GM18511 (cell line): ENCODE results near the gene PRELID3B.

Experiments used
- ATAC-seq: cut with Tn5 transposase; IDR thresholded peaks from one replicate; pipeline ENCODE4 v1.9.1; 2021; ENCODE audit warnings: mild to moderate bottlenecking, moderate library complexity; ENCODE audit not compliant: unreplicated experiment

Gene PRELID3B

DNA sequence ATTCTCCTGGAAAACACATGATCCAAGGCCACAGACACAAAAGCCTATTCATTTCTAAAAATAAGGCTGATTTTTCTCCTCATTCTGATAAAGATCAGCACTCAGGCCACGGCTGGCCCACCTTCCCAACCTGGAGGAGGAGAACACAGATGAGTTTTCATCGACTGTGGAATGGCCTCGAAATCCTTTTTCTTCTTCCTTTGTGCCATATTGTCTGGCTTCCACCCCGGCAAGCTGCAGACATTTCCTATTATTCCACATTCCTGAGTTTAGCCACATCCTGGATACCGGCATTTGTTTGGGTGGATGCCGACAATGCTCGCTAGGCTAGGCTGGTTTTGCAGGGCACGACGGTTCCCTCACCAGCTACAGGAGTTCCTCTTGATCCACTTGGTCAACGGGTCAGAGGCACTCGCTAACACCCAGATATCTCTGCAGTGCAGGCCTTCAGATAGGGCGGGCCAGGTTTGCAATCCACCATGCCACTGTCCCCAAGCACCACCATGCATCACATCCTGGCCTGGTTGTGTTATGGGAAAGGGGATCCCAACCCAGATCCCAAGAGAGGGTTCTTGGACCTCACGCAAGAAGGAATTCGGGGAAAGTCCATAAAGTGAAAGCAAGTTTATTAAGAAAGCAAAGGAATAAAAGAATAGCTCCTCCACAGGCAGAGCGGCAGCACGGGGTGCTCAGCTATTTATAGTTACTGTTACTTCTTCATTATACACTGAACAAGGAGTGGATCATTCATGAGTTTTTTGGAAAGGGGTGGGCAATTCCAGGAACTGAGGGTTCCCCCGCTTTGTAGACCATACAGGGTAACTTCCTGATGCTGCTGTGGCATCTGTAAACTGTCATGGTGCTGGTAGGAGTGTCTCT, 31.4 kb downstream of the PRELID3B start:
- no peak for ATAC-seq

DNA sequence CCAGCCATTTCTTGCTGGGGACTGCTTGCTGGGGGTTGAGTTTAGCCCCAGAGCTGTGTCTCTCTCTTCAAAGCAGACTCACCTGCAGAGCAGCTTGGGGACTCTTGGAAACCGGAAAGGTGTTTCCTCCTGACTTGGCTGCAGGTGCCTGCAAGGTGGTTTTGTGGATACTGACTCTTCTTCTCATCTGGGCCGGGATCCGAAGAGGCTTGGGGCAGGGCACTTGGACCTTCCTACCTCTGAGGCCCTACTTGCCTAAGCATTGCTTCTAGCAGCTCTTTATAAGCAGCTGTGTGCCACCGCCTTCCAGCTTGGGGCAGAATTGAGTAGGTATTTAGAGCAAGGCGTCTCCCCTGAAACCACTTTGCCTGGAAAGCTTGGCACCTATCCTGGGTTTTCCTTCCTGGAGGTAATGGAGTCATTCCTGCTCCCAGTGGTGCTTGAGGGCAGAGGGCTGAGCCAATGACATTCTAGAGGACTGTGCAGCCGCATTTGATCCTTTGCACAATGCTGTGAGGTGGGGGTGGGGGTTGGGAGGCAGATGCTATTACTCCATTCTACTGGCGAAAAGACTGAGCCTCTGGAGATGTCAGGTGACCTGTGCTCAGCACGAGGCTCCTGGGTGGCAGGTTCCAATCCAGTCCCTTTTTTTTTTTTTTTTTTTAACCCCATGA, 32.1 kb downstream of the PRELID3B start:
- ATAC-seq, result no peak

DNA sequence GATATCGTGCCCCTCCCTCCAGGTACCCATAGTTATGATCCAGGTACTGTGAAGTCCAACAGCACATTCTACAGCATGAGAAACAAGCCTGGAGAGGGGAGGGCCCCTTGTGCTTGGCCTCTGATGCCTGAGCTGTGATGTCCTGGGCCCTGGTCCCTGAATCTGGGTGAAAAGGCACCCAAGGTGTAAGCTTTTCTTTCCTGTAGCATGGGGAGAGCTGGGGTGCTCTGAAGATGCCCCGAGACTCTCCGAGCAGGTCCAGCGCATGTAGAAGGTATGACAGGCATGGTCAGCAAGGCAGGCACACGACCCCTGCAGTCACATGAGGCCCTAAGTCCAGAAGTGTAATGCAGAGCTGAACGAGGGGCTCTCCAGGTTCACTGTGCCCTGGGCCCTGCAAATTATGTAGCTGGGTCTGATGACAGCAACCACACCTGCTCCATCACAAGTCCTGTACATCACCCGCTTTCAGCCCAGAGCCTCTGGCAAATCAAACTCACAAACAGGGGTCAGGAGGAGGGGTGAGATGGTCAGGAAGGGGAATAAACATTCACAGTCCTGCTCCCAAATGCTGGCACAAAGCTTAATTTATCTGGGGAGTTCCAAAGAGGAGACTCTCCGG, 33.8 kb downstream of the PRELID3B start:
- no peak for ATAC-seq

DNA sequence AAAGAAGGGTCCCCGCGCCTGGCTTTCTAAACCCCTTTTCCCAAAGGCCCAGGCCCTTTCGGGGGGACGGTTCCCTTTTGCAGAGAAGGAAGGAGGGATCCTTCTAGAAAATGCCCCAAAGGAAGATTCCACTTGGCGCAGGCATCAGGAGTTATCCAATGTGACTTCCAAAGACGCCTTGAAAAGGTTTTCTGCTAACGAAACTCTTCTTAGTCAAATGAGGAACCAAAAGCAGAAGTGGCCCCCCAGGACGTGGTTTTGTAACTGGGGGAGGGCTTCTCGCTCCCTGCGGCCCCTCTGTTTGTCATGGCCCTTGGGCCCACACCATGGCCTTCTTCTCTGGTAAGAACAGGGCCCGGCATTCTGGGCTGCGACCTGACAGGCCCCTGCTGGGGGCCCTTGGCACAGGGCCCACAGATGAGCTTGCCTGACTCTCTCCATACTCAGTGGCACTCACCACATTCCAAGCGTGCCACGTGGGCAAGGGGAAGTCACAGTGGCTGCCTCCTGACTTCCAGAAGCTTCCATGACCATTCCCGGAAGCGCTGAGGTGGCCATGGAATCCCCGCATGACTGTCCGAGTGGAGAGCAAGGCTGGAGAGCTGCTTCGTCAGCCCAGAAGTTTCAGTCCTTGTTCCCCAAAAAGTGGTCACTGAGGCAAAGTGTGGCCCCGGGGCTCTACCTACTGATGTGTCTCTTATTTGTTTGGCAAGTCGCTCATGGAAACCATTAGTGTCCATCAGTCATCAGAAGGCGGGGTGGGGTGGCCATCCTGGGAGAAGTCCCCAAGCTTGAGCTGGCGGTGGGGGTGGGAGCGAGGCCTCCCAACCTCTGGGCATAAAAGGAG, 34.7 kb downstream of the PRELID3B start:
- peak; percentile 46 for ATAC-seq

DNA sequence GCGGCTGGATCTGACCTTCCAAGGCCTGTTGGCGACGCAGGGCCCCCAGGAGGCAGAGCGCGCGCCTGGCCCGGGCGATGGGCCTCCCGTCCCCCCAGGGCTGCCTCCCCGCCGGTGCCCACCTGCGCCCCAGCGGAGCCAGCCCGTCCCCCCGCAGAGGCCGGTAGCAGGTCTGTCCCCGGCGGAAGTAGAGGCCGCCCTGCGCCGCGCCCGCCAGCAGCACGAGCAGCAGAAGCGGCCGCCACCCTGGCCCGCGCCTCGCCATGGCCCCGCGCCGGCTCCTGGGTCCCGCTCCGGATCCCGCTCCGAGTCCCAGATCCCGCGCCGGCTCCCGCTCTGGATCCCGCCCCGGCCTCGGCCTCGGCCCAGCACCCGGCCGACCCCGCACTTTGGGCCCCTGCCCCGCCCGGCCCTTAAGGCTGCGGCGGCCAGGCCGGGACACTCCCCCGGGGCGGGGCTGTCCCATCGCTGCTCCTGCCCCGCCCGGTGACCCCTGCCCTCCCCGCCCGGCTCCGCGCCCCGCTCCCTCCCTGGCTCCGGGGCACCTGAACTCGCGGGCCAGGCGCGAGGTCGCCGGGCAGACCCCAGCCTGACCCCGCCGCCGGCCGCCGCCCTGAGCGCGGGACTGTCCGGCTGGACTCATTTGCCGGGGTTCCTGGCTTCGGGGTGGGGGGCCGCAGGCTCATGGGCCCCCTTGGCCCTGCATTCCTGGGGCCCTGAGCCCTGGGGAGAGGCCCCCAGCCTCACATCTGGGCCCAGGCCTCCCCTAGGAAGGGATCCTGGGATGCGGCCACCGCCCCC, 35.5 kb downstream of the PRELID3B start, which contains the start of gene CTSZ:
Gene CTSZ (minus strand): TSS at position 391 of the 801 bp plus-strand sequence. CDS start 126 bp downstream, at position 265.
- ATAC-seq, result peak; percentile 31

DNA sequence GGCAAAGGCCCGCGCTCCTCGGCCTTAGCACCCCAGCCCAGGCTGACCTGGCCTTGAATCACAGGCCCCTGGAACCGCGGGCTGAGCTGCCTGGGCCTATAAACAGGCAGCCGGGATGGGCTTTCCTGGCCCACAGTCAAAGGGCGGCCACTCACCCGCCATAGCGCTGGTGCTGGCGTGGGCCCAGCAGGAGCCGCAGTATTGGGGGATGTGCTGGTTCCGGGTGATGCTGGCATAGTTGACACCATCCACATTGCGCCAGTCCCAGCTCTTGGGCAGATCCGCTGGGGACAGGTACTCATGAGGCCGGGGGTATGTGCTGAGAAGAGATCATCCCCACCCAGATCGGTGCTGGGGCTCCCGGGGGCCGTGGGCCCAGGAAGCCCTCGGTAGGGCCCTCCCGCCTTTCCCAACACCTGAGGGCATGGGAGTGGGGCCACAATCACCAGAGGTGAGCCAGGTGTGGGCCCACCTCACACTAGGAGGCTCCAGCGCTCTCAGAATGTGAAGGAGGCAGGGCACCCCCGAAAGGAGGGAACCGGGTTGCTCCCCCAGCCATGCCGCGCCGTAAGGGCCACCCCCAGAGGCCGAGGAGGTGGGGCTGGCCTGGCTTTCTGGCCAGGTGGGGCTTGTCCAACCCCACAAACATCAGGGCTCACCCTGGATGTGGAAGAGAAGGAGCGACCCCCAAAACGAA, 36.3 kb downstream of the PRELID3B start:
- no peak for ATAC-seq

DNA sequence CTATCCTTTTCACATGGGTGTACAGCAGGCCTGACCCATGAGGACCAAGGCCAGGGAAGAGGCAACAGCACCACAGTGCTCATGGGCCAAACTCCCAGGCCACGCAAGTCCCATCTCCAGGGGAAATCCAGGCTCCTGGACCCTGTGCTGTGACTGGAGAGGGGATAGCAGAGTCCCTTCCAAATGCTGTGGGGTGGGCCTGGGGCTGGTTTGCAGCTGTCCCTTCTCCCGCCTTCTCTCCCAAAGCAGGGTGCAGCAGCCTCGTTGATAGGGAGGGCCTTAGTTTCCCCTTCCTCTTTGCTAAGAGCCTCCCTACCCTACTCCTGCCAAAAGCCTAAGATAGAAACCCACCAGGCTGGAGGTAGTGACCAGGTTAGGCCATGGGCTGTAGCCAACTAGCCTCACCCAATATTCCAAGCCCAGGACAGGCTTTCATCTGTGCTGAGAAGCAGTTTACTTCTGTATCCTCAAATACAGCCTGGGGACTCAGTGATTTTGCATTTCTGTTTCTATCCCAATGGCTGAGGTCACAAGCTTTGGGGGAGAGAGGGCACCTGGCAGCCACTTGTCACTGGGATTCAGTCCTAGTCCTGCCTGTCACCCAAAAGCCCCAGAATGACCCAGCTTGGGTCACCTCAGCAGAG, 36.9 kb downstream of the PRELID3B start:
- ATAC-seq, result no peak

DNA sequence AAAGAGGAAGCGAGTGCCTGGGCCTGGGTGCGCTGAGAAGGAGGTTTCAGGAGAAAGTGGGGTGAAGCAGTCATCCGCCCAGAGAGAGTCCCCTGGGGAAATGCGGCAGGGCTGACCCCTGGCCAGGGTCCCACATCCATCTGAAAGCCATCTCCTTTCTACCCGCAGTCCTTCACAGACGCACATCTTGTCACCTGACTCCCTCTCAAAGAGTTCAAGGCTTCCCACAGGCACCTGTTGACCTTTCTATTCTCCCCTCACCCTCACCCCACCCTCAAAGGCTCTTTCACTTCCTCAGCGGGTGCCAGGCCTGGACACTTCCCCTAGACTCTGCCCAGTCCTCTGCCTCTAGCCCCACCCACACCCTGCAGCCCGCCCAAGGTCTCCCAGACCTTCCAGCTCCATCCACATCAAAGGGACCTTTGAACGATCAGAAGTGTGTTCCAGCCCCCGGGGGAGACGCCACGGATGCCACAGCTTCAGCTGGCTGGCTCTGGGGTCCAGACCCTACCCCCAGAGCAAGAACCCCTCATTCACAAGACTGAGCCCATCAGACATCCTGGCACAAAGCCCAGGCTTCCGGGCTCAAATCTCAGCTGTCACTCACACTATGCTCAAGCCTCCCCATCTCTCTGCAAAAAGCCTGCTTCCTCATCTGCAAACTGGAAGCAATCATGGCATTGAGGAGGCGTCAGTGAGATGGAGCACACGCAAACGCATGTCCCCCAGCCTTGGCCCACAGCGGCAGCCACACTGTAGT, 37.6 kb downstream of the PRELID3B start:
- peak; percentile 70 for ATAC-seq

DNA sequence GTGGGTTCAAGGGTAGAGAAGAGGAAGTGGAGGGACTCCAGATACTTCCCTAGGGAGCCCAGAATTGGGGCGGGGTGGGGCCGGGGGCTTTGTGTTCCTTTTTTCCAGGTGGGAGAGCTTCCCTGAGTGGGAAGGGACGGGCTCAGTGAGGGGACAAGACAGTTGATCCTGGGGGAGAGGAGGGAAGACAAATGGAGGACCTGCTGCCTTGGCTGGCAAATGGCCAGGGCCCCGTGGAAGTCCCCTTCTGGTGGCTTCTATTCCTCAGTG, 38.2 kb downstream of the PRELID3B start:
- ATAC-seq, result no peak

DNA sequence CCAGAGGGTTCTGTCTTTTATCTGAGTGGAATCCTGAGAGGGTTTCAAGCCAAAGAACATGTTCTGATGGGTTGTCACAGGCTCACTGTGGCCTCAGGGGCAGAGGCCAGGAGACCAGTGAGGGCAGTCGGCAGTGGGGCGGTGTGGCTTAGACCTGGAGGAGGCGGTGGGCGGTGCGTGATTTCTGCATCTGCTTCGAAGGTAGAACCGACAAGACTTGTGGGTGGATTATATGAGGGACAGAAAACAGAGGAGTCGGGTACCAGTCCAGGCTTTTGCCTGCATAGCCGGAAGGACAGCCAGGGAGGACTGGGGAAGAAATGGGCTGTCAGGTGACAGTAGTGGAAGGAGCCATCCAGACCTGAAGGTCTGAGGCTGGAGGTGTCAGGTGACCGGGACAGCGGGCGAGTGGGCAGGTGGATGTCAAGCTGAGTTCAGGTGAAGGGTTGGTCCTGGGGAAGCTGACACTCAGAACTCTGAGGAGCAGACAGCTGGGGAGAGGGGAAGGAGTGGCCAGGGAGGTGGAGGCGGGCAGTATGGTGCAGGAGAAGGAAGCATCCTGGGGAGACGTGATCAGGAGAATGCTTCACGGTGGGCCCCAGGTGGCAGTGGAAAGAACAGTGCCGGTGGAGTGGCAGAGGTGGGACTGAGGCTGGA, 38.6 kb downstream of the PRELID3B start:
- ATAC-seq, result no peak

DNA sequence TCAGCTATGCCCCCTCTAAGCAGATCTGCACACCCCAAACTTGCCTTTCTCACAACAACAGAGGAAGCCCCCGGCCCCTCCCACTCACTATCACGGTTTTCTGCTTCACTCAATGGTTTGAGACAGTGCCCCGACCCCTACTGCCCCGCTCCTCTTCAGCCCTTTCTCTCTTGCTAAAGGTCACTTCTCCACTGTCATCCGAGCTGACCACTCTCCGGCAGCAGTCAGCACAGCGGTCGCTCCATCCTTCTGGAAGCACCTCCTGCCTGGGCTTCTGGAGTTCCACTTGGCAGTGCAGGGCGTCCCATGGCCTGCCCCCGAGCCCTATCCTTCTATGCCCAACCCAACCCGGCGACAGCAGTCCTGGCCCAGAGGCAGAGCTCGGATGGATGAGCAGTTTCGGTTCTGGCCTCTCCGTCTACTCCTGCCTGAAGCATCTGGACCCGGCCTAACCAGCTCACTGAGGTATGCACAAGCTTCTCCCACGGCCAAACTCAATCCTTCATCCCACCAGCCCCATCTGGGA, 39.6 kb downstream of the PRELID3B start:
- no peak for ATAC-seq

DNA sequence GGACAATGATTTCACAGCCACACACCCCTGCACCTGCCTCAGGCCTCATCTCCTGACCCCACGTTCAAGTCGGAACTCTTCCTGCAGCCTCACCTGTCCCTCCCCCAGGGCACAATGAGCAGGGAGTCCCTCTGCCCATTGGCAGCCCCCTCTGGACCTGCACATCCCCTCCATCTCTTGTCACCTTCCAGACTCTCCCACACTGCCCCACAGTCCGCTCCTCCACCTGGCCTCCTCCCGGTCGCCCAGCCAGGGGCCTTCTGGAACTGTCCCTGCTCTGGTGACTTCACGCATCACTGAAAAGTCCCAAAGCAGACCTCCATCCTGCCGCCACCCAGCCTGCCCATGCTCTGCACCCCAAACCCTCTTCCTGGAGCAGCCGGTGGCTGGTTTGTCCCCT, 40.2 kb downstream of the PRELID3B start:
- ATAC-seq, result no peak

DNA sequence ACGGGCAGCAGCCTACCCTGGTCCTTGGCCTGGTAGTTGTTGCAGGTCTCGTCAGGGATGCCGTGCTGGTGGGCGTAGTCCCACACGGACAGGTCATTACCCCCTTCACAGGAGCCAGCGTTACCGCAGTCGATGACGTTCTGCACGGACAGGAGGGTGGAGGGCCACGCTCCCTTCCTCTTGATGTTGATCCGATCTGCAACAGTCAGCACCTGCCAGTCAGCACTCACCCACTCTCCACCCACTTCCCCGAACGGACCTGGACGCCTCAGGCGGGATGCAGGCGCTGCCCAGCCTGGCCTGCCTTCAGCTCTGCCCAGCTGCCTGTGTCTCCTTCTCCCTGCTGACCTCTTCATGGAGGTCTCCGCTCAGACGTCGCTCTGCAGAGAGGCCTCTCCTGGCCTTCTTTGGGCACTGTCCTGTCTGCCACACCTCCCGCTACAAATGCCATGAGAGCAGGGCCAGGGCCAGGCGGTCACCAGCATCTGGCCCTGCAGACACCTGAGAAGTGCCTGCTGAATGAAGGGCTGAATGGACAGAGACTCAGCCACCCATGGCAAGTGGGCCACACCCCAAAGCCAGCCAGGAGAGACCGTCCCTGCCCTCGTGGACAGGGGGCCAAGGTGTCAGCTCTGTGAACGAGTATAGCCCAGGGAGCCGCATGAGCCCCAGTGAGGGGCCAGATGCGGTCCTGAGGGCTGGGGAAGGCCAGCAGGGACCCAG, 41.0 kb downstream of the PRELID3B start:
- ATAC-seq, result no peak

DNA sequence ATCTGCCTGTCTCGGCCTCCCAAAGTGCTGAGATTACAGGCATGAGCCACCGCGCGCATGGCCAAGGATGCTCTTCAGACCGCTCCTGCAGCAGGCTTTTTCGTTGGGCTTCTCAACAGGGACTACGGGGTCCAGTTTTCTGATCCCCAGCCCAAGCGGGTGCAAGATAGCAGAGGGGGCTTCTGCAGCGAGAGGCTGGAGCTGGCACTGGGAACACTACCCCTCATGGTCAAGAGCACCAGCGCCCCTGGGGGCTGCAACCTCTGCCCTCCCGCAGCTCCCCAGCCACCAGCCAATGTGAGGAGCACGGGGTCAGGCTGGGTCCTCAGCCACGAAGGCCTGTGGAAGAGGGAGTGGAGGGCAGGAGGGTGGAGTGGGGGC, 41.5 kb downstream of the PRELID3B start:
- no peak for ATAC-seq

DNA sequence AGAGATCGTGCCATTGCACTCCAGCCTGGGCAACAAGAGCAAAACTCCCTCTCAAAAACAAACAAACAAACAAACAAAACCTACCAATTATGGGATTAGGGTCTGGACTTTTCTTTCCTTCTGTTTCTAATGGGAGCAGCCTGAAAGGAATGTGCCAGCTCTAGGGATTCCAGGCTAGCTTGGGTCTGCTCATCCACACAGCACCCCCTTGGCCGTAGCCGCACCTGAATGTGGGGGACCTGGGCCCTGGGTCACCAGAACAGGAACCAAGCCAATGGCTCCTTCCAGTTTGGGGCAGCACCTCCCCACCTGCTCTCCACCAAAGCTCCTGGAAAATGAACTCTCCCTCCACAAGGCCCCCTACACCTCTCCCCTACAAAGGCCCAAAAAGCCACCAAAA, 42.3 kb downstream of the PRELID3B start:
- no peak for ATAC-seq

DNA sequence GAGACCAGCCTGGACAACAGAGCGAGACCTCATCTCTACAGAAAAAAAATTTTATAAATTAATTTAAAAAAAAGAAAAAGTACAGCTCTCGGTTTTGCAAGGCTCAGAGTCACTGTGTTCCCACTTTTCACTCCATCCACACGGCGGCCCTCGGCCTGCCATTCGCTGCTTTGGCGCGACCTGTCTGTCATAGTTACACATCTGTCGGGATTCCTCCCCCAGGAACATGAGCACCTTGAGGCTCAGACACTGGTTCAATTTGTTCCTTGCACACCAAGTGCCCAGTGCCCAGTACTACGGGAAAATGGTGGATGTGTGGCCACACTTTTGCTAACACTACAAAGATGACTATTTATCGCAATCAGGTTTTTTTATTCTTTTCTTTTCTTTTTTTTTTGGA, 43.9 kb downstream of the PRELID3B start:
- no peak for ATAC-seq

DNA sequence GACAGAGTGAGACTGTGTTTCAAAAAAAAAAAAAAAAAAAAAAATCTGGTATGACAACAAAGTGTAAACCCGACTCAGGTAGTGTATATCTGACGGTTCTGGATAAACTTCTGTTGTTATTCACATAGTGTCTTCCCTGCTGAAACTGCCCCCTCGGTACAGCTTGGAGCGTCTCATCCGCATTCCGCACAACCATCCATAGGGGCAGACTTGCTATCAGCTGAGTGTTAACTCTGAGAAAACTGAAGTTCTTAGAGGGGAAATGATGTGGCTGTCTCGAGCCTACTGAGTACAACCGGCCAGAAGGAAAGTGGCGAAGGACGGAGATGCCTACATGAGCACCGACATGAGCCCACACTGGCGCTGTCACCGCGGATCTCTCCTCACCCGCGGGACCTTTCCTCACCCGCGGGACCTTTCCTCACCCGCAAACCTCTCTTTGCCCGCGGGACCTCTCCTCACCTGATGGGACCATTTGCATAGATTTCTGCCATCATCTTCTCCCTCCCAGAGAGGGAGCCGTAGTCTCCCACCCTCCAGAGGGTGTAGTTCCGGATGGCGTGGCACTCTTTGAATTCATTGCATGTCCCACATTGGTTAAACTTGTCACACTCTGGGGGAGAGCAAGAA, 45.3 kb downstream of the PRELID3B start:
- ATAC-seq, result no peak
